Activated CD4-positive, alpha-beta memory T cell treated with anti-CD3 and anti-CD28 coated beads for 36 hours (primary cell): ENCODE data around the gene ABCC9. TPM values are rescaled to one million over a fixed set of nuclear protein-coding genes. Genes with fewer than 3 reads are reported as not detected.

Experiments used
- CTCF ChIA-PET: fragments of 350-600 bp; sonication (Branson Sonifier 250); formaldehyde crosslinking; loops from one replicate; lab custom pipeline; 2021; ENCODE audit warnings: antibody characterized with exemption, inconsistent platforms; lab: Charles Lee
- POLR2A ChIA-PET: fragments of 350-600 bp; sonication (Branson Sonifier 250); formaldehyde crosslinking; loops from one replicate; lab custom pipeline; 2021; ENCODE audit warnings: antibody characterized with exemption; lab: Charles Lee
- DNase-seq: peaks from one replicate; pipeline ENCODE4 v3.0.0-alpha.2; 2020
- H3K27ac Mint-ChIP-seq: one replicate; pipeline ENCODE4 v1.8.0; 2021; ENCODE audit warnings: mixed read lengths
- H3K27me3 Mint-ChIP-seq: one replicate; pipeline ENCODE4 v1.8.0; 2021; ENCODE audit warnings: mixed read lengths
- H3K36me3 Mint-ChIP-seq: one replicate; pipeline ENCODE4 v1.8.0; 2021; ENCODE audit warnings: mixed read lengths
- H3K4me1 Mint-ChIP-seq: one replicate; pipeline ENCODE4 v1.8.0; 2021; ENCODE audit warnings: low read depth, mixed read lengths
- H3K4me3 Mint-ChIP-seq: one replicate; pipeline ENCODE4 v1.8.0; 2021; ENCODE audit warnings: mild to moderate bottlenecking, mixed read lengths
- H3K9me3 Mint-ChIP-seq: one replicate; pipeline ENCODE4 v1.8.0; 2021; ENCODE audit warnings: mixed read lengths
- intact Hi-C: fragments of 100-400 bp; cut with micrococcal nuclease; formaldehyde crosslinking; loops from one replicate; pipeline ENCODE4 v1.15.1; 2023
- total RNA-seq, 2 experiments: library from RNA; stranded (reverse); gene quantifications; one replicate each; pipeline ENCODE4 v1.2.3, GENCODE V29; 2021

Gene ABCC9
- total RNA-seq, 2 experiments from 2014 or later = not detected

DNA sequence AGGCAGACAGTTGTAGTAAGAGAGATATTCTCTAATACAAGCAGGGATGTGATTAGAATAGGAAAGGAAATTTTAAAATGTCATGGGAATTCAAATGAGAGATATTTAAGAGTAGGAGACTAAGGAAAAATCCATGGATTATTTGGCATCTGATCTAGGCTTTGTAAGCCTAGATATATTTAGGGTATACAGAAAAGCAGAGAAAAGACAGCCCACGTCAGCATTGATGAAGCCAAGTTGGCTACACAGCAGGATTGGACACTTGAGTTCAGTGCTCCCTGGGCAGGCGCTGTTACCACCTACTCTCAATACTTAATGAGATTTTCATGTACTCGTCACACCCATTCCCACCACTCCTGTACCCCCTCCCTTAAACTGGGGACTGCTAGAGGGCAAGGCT lies 165.1 kb downstream of the ABCC9 start:
- no peaks in the 10 kb centered on the region for H3K9me3 Mint-ChIP-seq
- no peaks in the 10 kb centered on the region for H3K36me3 Mint-ChIP-seq
- DNase-seq = no peak
- peaks cover 39% of the 10 kb centered on the region for H3K27me3 Mint-ChIP-seq
- ChIA-PET POLR2A (no interaction called here), CTCF (no interaction called here)
- peaks cover 10% of the 10 kb centered on the region for H3K4me1 Mint-ChIP-seq
- intact Hi-C loops = no loop called here
- H3K27ac Mint-ChIP-seq = no peak overlapping the region
- no peak overlapping the region for H3K4me3 Mint-ChIP-seq

GRCh38 chr12:21775133-21775820 lies 165.9 kb downstream of the ABCC9 start:
- ChIA-PET CTCF (no interaction called here), POLR2A (interaction anchor here (0.7 kb wide), 1 partner anchor 603 kb away, joined by 3 read pairs; no protein-coding TSS in a partner anchor)
- Mint-ChIP-seq H3K4me1 (peaks cover 10% of the 10 kb centered on the region), H3K27me3 (peaks cover 40% of the 10 kb centered on the region), H3K4me3 (no peak overlapping the region), H3K9me3 (no peaks in the 10 kb centered on the region), H3K36me3 (no peaks in the 10 kb centered on the region), H3K27ac (no peak overlapping the region)
- intact Hi-C loops = no loop called here
- DNase-seq = no peak

GRCh38 chr12:21774358-21775132 lies 166.7 kb downstream of the ABCC9 start, which contains the start of gene KCNJ8:
TSS of gene KCNJ8 (minus strand) at chr12:21774706. CDS start at chr12:21773616, 1,090 bp downstream.
- no peaks in the 10 kb centered on the region for H3K9me3 Mint-ChIP-seq
- DNase-seq = peak; percentile 11
- CTCF ChIA-PET = no interaction called here
- H3K36me3 Mint-ChIP-seq = no peaks in the 10 kb centered on the region
- POLR2A ChIA-PET = no interaction called here
- intact Hi-C loops = loop anchor here (5.0 kb wide), 1 partner anchor 77 kb away; no protein-coding TSS in a partner anchor
- peaks cover 10% of the 10 kb centered on the region for H3K4me1 Mint-ChIP-seq
- H3K4me3 Mint-ChIP-seq = peak within 1 kb of the TSS; percentile 18
- H3K27me3 Mint-ChIP-seq = peaks cover 40% of the 10 kb centered on the region
- no peak within 1 kb of the TSS for H3K27ac Mint-ChIP-seq

GRCh38 chr12:21773806-21774205 lies 167.4 kb downstream of the ABCC9 start:
- CTCF ChIA-PET = interaction anchor here (1.4 kb wide), 1 partner anchor 76 kb away, joined by 6 read pairs; no protein-coding TSS in a partner anchor
- H3K4me1 Mint-ChIP-seq = peaks cover 10% of the 10 kb centered on the region
- no peaks in the 10 kb centered on the region for H3K36me3 Mint-ChIP-seq
- H3K9me3 Mint-ChIP-seq = no peaks in the 10 kb centered on the region
- POLR2A ChIA-PET = no interaction called here
- peaks cover 37% of the 10 kb centered on the region for H3K27me3 Mint-ChIP-seq
- intact Hi-C loops = loop anchor here (5.0 kb wide), 1 partner anchor 77 kb away; no protein-coding TSS in a partner anchor
- no peak overlapping the region for H3K4me3 Mint-ChIP-seq
- DNase-seq = no peak
- no peak overlapping the region for H3K27ac Mint-ChIP-seq

DNA sequence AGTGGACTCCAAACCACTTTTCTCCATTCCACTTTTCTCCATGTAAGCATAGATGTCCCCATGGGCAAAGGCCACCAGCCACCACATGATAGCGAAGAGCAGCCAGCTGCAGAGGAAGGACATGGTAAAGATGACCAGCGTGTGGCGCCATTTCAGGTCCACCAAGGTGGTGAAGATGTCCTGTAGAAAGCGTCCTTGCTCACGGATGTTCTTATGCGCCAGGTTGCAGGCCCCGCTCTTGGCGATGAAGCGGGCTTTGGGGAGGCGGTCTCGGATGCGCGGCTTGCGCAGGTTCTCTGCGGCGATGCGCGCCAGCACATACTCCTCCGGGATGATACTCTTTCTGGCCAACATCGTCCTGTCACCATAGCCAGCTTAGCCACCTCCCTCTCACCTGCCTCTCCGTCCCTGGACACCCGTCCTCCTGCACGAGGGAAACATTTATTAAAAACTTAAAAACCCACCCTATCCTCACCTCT lies 167.9 kb downstream of the ABCC9 start:
- Mint-ChIP-seq H3K9me3 (no peaks in the 10 kb centered on the region), H3K4me3 (no peak overlapping the region), H3K27ac (no peak overlapping the region), H3K36me3 (no peaks in the 10 kb centered on the region), H3K4me1 (peaks cover 10% of the 10 kb centered on the region), H3K27me3 (peaks cover 37% of the 10 kb centered on the region)
- DNase-seq = peak; percentile 34
- POLR2A ChIA-PET = no interaction called here
- CTCF ChIA-PET = interaction anchor here (1.4 to 1.9 kb wide), 2 partner anchors 76 to 217 kb away, joined by 5 to 6 read pairs; no protein-coding TSS in a partner anchor
- intact Hi-C loops = loop anchor here (5.0 kb wide), 1 partner anchor 76 kb away; no protein-coding TSS in a partner anchor

- peaks cover 26% of the 10 kb centered on the region for H3K27me3 Mint-ChIP-seq
- ChIA-PET POLR2A (no interaction called here), CTCF (interaction anchor here (1.9 kb wide), 1 partner anchor 218 kb away, joined by 5 read pairs; no protein-coding TSS in a partner anchor)
- DNase-seq = no peak
- peaks cover 10% of the 10 kb centered on the region for H3K4me1 Mint-ChIP-seq
- H3K9me3 Mint-ChIP-seq = no peaks in the 10 kb centered on the region
- no peak overlapping the region for H3K4me3 Mint-ChIP-seq
- no peaks in the 10 kb centered on the region for H3K36me3 Mint-ChIP-seq
- H3K27ac Mint-ChIP-seq = no peak overlapping the region
- intact Hi-C loops = loop anchor here (5.0 kb wide), 1 partner anchor 74 kb away; no protein-coding TSS in a partner anchor
These were observed 169.9 kb downstream of the ABCC9 start for GRCh38 chr12:21771311-21771710.

GRCh38 chr12:21769307-21769706 lies 171.9 kb downstream of the ABCC9 start:
- intact Hi-C loops = no loop called here
- no peaks in the 10 kb centered on the region for H3K9me3 Mint-ChIP-seq
- DNase-seq = no peak
- ChIA-PET CTCF (no interaction called here), POLR2A (no interaction called here)
- H3K4me1 Mint-ChIP-seq = peaks cover 7% of the 10 kb centered on the region
- no peaks in the 10 kb centered on the region for H3K36me3 Mint-ChIP-seq
- H3K4me3 Mint-ChIP-seq = no peak overlapping the region
- H3K27ac Mint-ChIP-seq = no peak overlapping the region
- H3K27me3 Mint-ChIP-seq = peaks cover 14% of the 10 kb centered on the region

DNA sequence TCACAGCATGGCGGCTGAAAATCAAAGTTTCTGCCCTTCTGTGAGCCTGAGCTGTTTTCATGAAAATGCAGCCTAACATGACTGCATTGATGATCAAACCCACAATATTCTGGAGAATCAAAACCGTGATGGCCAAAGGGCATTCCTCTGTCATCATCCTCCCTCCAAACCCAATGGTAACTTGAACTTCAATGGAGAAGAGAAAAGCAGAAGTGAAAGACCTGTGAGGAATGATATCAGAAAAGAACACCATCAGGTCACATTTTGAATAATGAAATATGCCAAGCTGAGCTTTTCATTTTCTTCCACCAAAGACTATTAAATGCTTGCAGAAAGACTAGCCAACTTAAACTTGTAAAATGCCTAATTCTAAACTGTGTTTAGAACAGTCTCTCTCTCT lies 174.8 kb downstream of the ABCC9 start:
- no peaks in the 10 kb centered on the region for H3K4me1 Mint-ChIP-seq
- no peak overlapping the region for H3K4me3 Mint-ChIP-seq
- ChIA-PET POLR2A (no interaction called here), CTCF (no interaction called here)
- H3K27ac Mint-ChIP-seq = no peak overlapping the region
- no peaks in the 10 kb centered on the region for H3K36me3 Mint-ChIP-seq
- H3K9me3 Mint-ChIP-seq = no peaks in the 10 kb centered on the region
- H3K27me3 Mint-ChIP-seq = peaks cover 2% of the 10 kb centered on the region
- intact Hi-C loops = no loop called here
- no peak for DNase-seq

- DNase-seq = no peak
- H3K4me3 Mint-ChIP-seq = no peak overlapping the region
- intact Hi-C loops = no loop called here
- ChIA-PET CTCF (interaction anchor here (0.5 kb wide), 1 partner anchor 225 kb away, joined by 3 read pairs; no protein-coding TSS in a partner anchor), POLR2A (no interaction called here)
- H3K9me3 Mint-ChIP-seq = no peaks in the 10 kb centered on the region
- no peaks in the 10 kb centered on the region for H3K4me1 Mint-ChIP-seq
- H3K27me3 Mint-ChIP-seq = no peaks in the 10 kb centered on the region
- H3K27ac Mint-ChIP-seq = no peak overlapping the region
- no peaks in the 10 kb centered on the region for H3K36me3 Mint-ChIP-seq
These were observed 176.3 kb downstream of the ABCC9 start for GRCh38 chr12:21764950-21765349.

GRCh38 chr12:21764065-21764464 lies 177.2 kb downstream of the ABCC9 start:
- Mint-ChIP-seq H3K27ac (no peak overlapping the region), H3K4me1 (no peaks in the 10 kb centered on the region), H3K4me3 (no peak overlapping the region), H3K36me3 (no peaks in the 10 kb centered on the region), H3K27me3 (no peaks in the 10 kb centered on the region), H3K9me3 (no peaks in the 10 kb centered on the region)
- ChIA-PET CTCF (no interaction called here), POLR2A (no interaction called here)
- intact Hi-C loops = no loop called here
- no peak for DNase-seq

DNA sequence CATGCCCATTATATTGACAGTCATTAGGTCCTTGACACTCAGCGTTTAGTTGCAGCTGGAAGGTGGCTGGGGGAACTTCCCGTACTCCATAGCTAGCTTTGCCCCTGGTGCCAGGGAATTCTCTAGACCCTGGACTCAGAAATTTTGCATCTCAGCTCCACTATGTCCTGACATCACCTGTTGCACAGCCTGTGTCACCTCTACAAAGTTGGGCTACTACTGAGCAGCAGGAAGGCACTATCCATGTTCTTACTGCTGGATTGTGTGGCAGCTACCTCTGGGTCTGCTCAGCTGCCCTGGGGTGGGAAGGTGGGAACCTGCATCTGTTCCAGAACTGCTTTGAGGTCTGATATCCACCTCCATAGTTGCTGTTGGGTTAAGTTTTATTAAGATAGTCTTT lies 177.7 kb downstream of the ABCC9 start:
- Mint-ChIP-seq H3K27me3 (no peaks in the 10 kb centered on the region), H3K4me1 (no peaks in the 10 kb centered on the region), H3K4me3 (no peak overlapping the region), H3K9me3 (no peaks in the 10 kb centered on the region), H3K36me3 (no peaks in the 10 kb centered on the region), H3K27ac (no peak overlapping the region)
- intact Hi-C loops = no loop called here
- DNase-seq = no peak
- ChIA-PET POLR2A (no interaction called here), CTCF (no interaction called here)

- POLR2A ChIA-PET = no interaction called here
- CTCF ChIA-PET = interaction anchor here (0.9 kb wide), 1 partner anchor 259 kb away, joined by 3 read pairs; no protein-coding TSS in a partner anchor
- H3K27me3 Mint-ChIP-seq = no peaks in the 10 kb centered on the region
- no peak overlapping the region for H3K27ac Mint-ChIP-seq
- intact Hi-C loops = no loop called here
- H3K4me1 Mint-ChIP-seq = no peaks in the 10 kb centered on the region
- no peaks in the 10 kb centered on the region for H3K9me3 Mint-ChIP-seq
- H3K36me3 Mint-ChIP-seq = no peaks in the 10 kb centered on the region
- H3K4me3 Mint-ChIP-seq = no peak overlapping the region
- DNase-seq = no peak
These were observed 181.5 kb downstream of the ABCC9 start for GRCh38 chr12:21759737-21760136.
